IMR-90 (cell line): ENCODE measurements around the gene ANGPT4.

ENCODE experiments used
- BHLHE40 ChIP-seq: fragments of 150-350 bp; IDR thresholded peaks from 2 replicates; pipeline ENCODE4 v1.6.1; 2016; ENCODE audit warnings: mild to moderate bottlenecking, low read depth, low read length
- CEBPB ChIP-seq: IDR thresholded peaks from 2 replicates; pipeline ENCODE4 v1.6.1; 2012; ENCODE audit warnings: low read depth, low read length, improper control_type of control experiment
- FOS ChIP-seq: fragments of 150-350 bp; IDR thresholded peaks from 2 replicates; pipeline ENCODE4 v1.6.1; 2016; ENCODE audit warnings: low read depth, low read length
- MAZ ChIP-seq: IDR thresholded peaks from 2 replicates; pipeline ENCODE4 v1.6.1; 2012; ENCODE audit warnings: low read depth, mild to moderate bottlenecking, low read length, improper control_type of control experiment, moderate library complexity, borderline replicate concordance
- MXI1 ChIP-seq: IDR thresholded peaks from 2 replicates; pipeline ENCODE4 v1.6.1; 2012; ENCODE audit warnings: low read depth, mild to moderate bottlenecking, low read length, moderate library complexity, borderline replicate concordance
- NFE2L2 ChIP-seq: fragments of 150-350 bp; IDR thresholded peaks from 2 replicates; pipeline ENCODE4 v1.6.1; 2016; ENCODE audit warnings: low read depth, mild to moderate bottlenecking, low read length
- POLR2A ChIP-seq: IDR thresholded peaks from 2 replicates; pipeline ENCODE4 v1.6.1; 2012; ENCODE audit warnings: mild to moderate bottlenecking, low read depth, low read length
- RAD21 ChIP-seq: IDR thresholded peaks from 2 replicates; pipeline ENCODE4 v1.6.1; 2012; ENCODE audit warnings: low read length, improper control_type of control experiment
- RFX5 ChIP-seq: IDR thresholded peaks from 2 replicates; pipeline ENCODE4 v1.8.0; 2012; ENCODE audit warnings: low read depth, mild to moderate bottlenecking, low read length, moderate library complexity
- SMC3 ChIP-seq: fragments of 150-350 bp; IDR thresholded peaks from 2 replicates; pipeline ENCODE4 v1.6.1; 2016; ENCODE audit warnings: low read depth, mild to moderate bottlenecking, antibody characterized with exemption, low read length, moderate library complexity
- TF ChIP-seq, protein P1 (sequence below): conservative IDR thresholded peaks from 2 replicates; pipeline ENCODE4 v1.5.1; 2012; ENCODE audit warnings: mild to moderate bottlenecking, low read depth, low read length, improper control_type of control experiment
- TF ChIP-seq, protein P2 (sequence below): fragments of 150-350 bp; IDR thresholded peaks from 2 replicates; pipeline ENCODE4 v1.6.1; 2017; ENCODE audit warnings: mild to moderate bottlenecking, antibody characterized with exemption, low read length, low read depth
- TF ChIP-seq, protein P3 (sequence below): fragments of 150-350 bp; IDR thresholded peaks from 2 replicates; pipeline ENCODE4 v1.6.1; 2016; ENCODE audit warnings: low read depth, mild to moderate bottlenecking, low read length, moderate library complexity, borderline replicate concordance

DNA sequence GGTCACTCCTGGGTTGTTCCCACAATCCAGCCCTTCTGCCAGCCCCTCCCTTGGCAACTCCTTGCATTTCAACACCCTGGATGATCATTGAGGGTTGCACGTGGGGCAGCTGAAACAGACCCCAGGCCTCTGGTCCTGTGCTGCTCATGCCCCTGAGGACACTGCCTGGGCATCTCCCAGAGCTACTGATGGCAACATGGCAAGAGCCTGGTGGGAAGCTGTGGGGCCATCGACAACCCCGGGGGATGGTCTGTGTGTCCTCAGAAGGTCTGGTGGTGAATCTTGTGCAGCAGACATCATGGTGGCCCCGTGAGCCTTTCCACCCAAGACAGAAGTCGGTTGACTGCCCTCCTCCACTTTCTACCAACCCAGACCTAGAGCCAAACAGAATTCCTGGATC lies 4.9 kb upstream of the ANGPT4 start:
- no peak for TF ChIP-seq SMC3
- TF ChIP-seq, protein P1, sequence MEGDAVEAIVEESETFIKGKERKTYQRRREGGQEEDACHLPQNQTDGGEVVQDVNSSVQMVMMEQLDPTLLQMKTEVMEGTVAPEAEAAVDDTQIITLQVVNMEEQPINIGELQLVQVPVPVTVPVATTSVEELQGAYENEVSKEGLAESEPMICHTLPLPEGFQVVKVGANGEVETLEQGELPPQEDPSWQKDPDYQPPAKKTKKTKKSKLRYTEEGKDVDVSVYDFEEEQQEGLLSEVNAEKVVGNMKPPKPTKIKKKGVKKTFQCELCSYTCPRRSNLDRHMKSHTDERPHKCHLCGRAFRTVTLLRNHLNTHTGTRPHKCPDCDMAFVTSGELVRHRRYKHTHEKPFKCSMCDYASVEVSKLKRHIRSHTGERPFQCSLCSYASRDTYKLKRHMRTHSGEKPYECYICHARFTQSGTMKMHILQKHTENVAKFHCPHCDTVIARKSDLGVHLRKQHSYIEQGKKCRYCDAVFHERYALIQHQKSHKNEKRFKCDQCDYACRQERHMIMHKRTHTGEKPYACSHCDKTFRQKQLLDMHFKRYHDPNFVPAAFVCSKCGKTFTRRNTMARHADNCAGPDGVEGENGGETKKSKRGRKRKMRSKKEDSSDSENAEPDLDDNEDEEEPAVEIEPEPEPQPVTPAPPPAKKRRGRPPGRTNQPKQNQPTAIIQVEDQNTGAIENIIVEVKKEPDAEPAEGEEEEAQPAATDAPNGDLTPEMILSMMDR: no peak
- TF ChIP-seq POLR2A: no peak
- no peak for TF ChIP-seq MXI1
- no peak for TF ChIP-seq CEBPB
- TF ChIP-seq, protein P2, sequence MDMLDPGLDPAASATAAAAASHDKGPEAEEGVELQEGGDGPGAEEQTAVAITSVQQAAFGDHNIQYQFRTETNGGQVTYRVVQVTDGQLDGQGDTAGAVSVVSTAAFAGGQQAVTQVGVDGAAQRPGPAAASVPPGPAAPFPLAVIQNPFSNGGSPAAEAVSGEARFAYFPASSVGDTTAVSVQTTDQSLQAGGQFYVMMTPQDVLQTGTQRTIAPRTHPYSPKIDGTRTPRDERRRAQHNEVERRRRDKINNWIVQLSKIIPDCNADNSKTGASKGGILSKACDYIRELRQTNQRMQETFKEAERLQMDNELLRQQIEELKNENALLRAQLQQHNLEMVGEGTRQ: no peak
- TF ChIP-seq, protein P3, sequence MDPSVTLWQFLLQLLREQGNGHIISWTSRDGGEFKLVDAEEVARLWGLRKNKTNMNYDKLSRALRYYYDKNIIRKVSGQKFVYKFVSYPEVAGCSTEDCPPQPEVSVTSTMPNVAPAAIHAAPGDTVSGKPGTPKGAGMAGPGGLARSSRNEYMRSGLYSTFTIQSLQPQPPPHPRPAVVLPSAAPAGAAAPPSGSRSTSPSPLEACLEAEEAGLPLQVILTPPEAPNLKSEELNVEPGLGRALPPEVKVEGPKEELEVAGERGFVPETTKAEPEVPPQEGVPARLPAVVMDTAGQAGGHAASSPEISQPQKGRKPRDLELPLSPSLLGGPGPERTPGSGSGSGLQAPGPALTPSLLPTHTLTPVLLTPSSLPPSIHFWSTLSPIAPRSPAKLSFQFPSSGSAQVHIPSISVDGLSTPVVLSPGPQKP: no peak
- no peak for TF ChIP-seq RFX5
- no peak for TF ChIP-seq RAD21
- no peak for TF ChIP-seq BHLHE40
- TF ChIP-seq FOS: no peak
- TF ChIP-seq NFE2L2: no peak
- TF ChIP-seq MAZ: no peak
